H9 (cell line): ENCODE measurements around the gene LRRN4. TPM values are rescaled to one million over a fixed set of nuclear protein-coding genes. Genes with fewer than 3 reads are reported as not detected.

Source experiments
- DNase-seq: peaks from one replicate; pipeline ENCODE4 v3.0.0-alpha.2; 2017
- H2AFZ ChIP-seq: one replicate; pipeline ENCODE4 v1.6.1; 2013; ENCODE audit warnings: mild to moderate bottlenecking, low read length, control low read depth, moderate library complexity
- H2AK5ac ChIP-seq: 2 replicates; pipeline ENCODE4 v1.6.1; 2013; ENCODE audit warnings: low read length, control low read depth, mixed read lengths; ENCODE audit not compliant: insufficient read length
- H2BK120ac ChIP-seq: one replicate; pipeline ENCODE4 v1.6.1; 2013; ENCODE audit warnings: low read depth, mild to moderate bottlenecking, low read length, control low read depth, inconsistent platforms; ENCODE audit not compliant: poor library complexity, severe bottlenecking
- H2BK12ac ChIP-seq: 2 replicates; pipeline ENCODE4 v1.6.1; 2013; ENCODE audit warnings: low read length, control low read depth, mixed read lengths, low read depth; ENCODE audit not compliant: insufficient read length
- H2BK15ac ChIP-seq: 2 replicates; pipeline ENCODE4 v1.6.1; 2013; ENCODE audit warnings: low read depth, low read length, control low read depth
- H2BK20ac ChIP-seq: one replicate; pipeline ENCODE4 v1.6.1; 2013; ENCODE audit warnings: low read depth, mild to moderate bottlenecking, low read length, control low read depth, inconsistent platforms; ENCODE audit not compliant: poor library complexity, severe bottlenecking
- H2BK5ac ChIP-seq: 2 replicates; pipeline ENCODE4 v1.6.1; 2013; ENCODE audit warnings: low read length, control low read depth, mixed read lengths; ENCODE audit not compliant: insufficient read length
- H3K14ac ChIP-seq: 2 replicates; pipeline ENCODE4 v1.6.1; 2013; ENCODE audit warnings: low read length, control low read depth; ENCODE audit not compliant: insufficient read depth
- H3K18ac ChIP-seq: 2 replicates; pipeline ENCODE4 v1.6.1; 2013; ENCODE audit warnings: low read depth, mild to moderate bottlenecking, mixed read lengths, low read length, control low read depth; ENCODE audit not compliant: insufficient read length
- H3K23ac ChIP-seq: 2 replicates; pipeline ENCODE4 v1.6.1; 2013; ENCODE audit warnings: low read length, control low read depth, mixed read lengths, low read depth; ENCODE audit not compliant: insufficient read length
- H3K23me2 ChIP-seq: 2 replicates; pipeline ENCODE4 v1.6.1; 2013; ENCODE audit warnings: low read depth, mild to moderate bottlenecking, mixed read lengths, low read length, control low read depth; ENCODE audit not compliant: insufficient read length, poor library complexity, severe bottlenecking
- H3K27ac ChIP-seq: 2 replicates; pipeline ENCODE4 v1.5.1; 2013; ENCODE audit warnings: low read length, control low read depth, mixed read lengths, low read depth; ENCODE audit not compliant: insufficient read length
- H3K27me3 ChIP-seq: 2 replicates; pipeline ENCODE4 v1.6.1; 2013; ENCODE audit warnings: low read length, control low read depth, inconsistent platforms; ENCODE audit not compliant: insufficient read depth
- H3K4ac ChIP-seq: 2 replicates; pipeline ENCODE4 v1.6.1; 2013; ENCODE audit warnings: low read depth, mild to moderate bottlenecking, control low read depth, inconsistent platforms, low read length, moderate library complexity
- H3K4me1 ChIP-seq: 2 replicates; pipeline ENCODE4 v1.6.1; 2013; ENCODE audit warnings: low read length, control low read depth, inconsistent platforms; ENCODE audit not compliant: insufficient read depth
- H3K4me2 ChIP-seq: 2 replicates; pipeline ENCODE4 v1.6.1; 2013; ENCODE audit warnings: low read length, control low read depth, mixed read lengths; ENCODE audit not compliant: insufficient read length, insufficient read depth
- H3K56ac ChIP-seq: 2 replicates; pipeline ENCODE4 v1.6.1; 2013; ENCODE audit warnings: low read depth, mild to moderate bottlenecking, mixed read lengths, low read length, control low read depth; ENCODE audit not compliant: insufficient read length
- H3K79me1 ChIP-seq: 2 replicates; pipeline ENCODE4 v1.6.1; 2013; ENCODE audit warnings: low read depth, mild to moderate bottlenecking, moderate library complexity, low read length, control low read depth, inconsistent platforms; ENCODE audit not compliant: insufficient read depth, poor library complexity, severe bottlenecking
- H3K79me2 ChIP-seq: 2 replicates; pipeline ENCODE4 v1.6.1; 2013; ENCODE audit warnings: low read length, control low read depth, inconsistent platforms; ENCODE audit not compliant: insufficient read depth
- H3K9ac ChIP-seq: 2 replicates; pipeline ENCODE4 v1.6.1; 2013; ENCODE audit warnings: low read length, control low read depth, mixed read lengths; ENCODE audit not compliant: insufficient read length; ENCODE audit errors: extremely low read depth
- H3K9me3 ChIP-seq: one replicate; pipeline ENCODE4 v1.6.1; 2013; ENCODE audit warnings: low read depth, low read length, inconsistent platforms; ENCODE audit not compliant: control insufficient read depth
- H3T11ph ChIP-seq: one replicate; pipeline ENCODE4 v1.6.1; 2013; ENCODE audit warnings: mild to moderate bottlenecking, low read length, control low read depth, inconsistent platforms
- H4K20me1 ChIP-seq: one replicate; pipeline ENCODE4 v1.6.1; 2013; ENCODE audit not compliant: control insufficient read depth, insufficient read length, insufficient read depth
- H4K5ac ChIP-seq: 2 replicates; pipeline ENCODE4 v1.6.1; 2013; ENCODE audit warnings: low read depth, mild to moderate bottlenecking, mixed read lengths, low read length, control low read depth; ENCODE audit not compliant: insufficient read length
- H4K8ac ChIP-seq: replicated peaks from 2 replicates; pipeline ENCODE4 v1.6.1; 2013; ENCODE audit warnings: low read length, control low read depth, mixed read lengths, low read depth; ENCODE audit not compliant: insufficient read length
- H4K91ac ChIP-seq: 2 replicates; pipeline ENCODE4 v1.6.1; 2013; ENCODE audit warnings: low read depth, mild to moderate bottlenecking, moderate library complexity, mixed read lengths, low read length, control low read depth; ENCODE audit not compliant: insufficient read length
- H3K27ac Mint-ChIP-seq, 3 experiments: 2 replicates in 2 of 3; 3 replicates in 1 of 3; pipeline ENCODE4 v1.8.0; 2020 to 2021; ENCODE audit warnings: mixed read lengths in 3 of 3, mild to moderate bottlenecking in 1 of 3, moderate library complexity in 1 of 3
- H3K27me3 Mint-ChIP-seq: 2 replicates; pipeline ENCODE4 v1.8.0; 2021; ENCODE audit warnings: low read depth, mild to moderate bottlenecking, moderate library complexity, mixed read lengths
- H3K36me3 Mint-ChIP-seq, 3 experiments: 2 replicates in 2 of 3; 3 replicates in 1 of 3; pipeline ENCODE4 v1.8.0; 2020 to 2021; ENCODE audit warnings: low read depth in 3 of 3, mixed read lengths in 3 of 3; ENCODE audit not compliant: insufficient read depth in 1 of 3
- H3K4me1 Mint-ChIP-seq, 2 experiments: 2 replicates each; pipeline ENCODE4 v1.8.0; 2020; ENCODE audit warnings: mixed read lengths in 2 of 2
- H3K4me3 Mint-ChIP-seq, 2 experiments: 2 replicates in 1 of 2; 3 replicates in 1 of 2; pipeline ENCODE4 v1.8.0; 2020 to 2021; ENCODE audit warnings: mild to moderate bottlenecking in 2 of 2, mixed read lengths in 2 of 2, moderate library complexity in 1 of 2
- H3K9me3 Mint-ChIP-seq, 2 experiments: 2 replicates in 1 of 2; 3 replicates in 1 of 2; pipeline ENCODE4 v1.8.0; 2020; ENCODE audit warnings: mild to moderate bottlenecking in 2 of 2, mixed read lengths in 2 of 2, moderate library complexity in 1 of 2
- CTCF ChIP-seq: fragments of 200-600 bp; sonication (generic); conservative IDR thresholded peaks from 3 replicates; pipeline ENCODE4 v1.8.0; 2021; ENCODE audit warnings: antibody characterized with exemption, mild to moderate bottlenecking
- WGBS: extraction: QIAGEN DNeasy Blood & Tissue Kit; methylation state at CpG from one replicate; pipeline ENCODE4 v1.1.7; 2013; ENCODE audit warnings: missing lambda C conversion rate, low lambda C conversion rate, mixed read lengths; ENCODE audit not compliant: insufficient read length; ENCODE audit errors: extremely low coverage; 5-methylcytosine and 5-hydroxymethylcytosine counted together
- total RNA-seq: library from RNA; stranded (reverse); gene quantifications from 2 replicates; pipeline ENCODE4 v1.2.1, GENCODE V29; 2021

LRRN4 gene
- total RNA-seq, 1 experiment from 2014 or later: 0.22 TPM

- H3K18ac ChIP-seq: no peak overlapping the region
- H3K4ac ChIP-seq: no peak overlapping the region
- Mint-ChIP-seq H3K27me3 (no peaks in the 10 kb centered on the region; the same call in 1 of the 2 replicates), H3K9me3 (no peaks in the 10 kb centered on the region), H3K4me3 (no peak overlapping the region), H3K4me1 (peaks cover 12 to 14% of the 10 kb centered on the region in 2 experiments), H3K36me3 (peaks cover 6 to 47% (median 30%) of the 10 kb centered on the region in 3 experiments), H3K27ac (no peak overlapping the region)
- no peak overlapping the region for H2BK15ac ChIP-seq
- H2BK12ac ChIP-seq: no peak overlapping the region
- H3K4me1 ChIP-seq: no peaks in the 10 kb centered on the region
- H4K8ac ChIP-seq: no peak overlapping the region
- no peak overlapping the region for H3K56ac ChIP-seq
- no peak overlapping the region for H3K14ac ChIP-seq
- H3K79me1 ChIP-seq: no peaks in the 10 kb centered on the region
- H2AFZ ChIP-seq: no peak overlapping the region
- H4K91ac ChIP-seq: no peak overlapping the region
- no peak overlapping the region for H2BK20ac ChIP-seq
- WGBS: no CpG with 5 or more reads among the region's 5 CpGs
- no peaks in the 10 kb centered on the region for H3K27me3 ChIP-seq
- no peak for TF ChIP-seq CTCF
- DNase-seq: no peak
- H3K23ac ChIP-seq: no peak overlapping the region
- no peak overlapping the region for H3K4me2 ChIP-seq
- no peak overlapping the region for H2BK5ac ChIP-seq
- no peaks in the 10 kb centered on the region for H3K23me2 ChIP-seq
- no peak overlapping the region for H2AK5ac ChIP-seq
- H3K9me3 ChIP-seq: no peaks in the 10 kb centered on the region
- no peaks in the 10 kb centered on the region for H4K20me1 ChIP-seq
- no peak overlapping the region for H4K5ac ChIP-seq
- H3K27ac ChIP-seq: no peak overlapping the region
- no peak overlapping the region for H3T11ph ChIP-seq
- no peak overlapping the region for H3K9ac ChIP-seq
- H3K79me2 ChIP-seq: no peaks in the 10 kb centered on the region
- H2BK120ac ChIP-seq: no peak overlapping the region
Observed at GRCh38 chr20:6039766-6040165, 14.1 kb downstream of the LRRN4 start.
